ENCODE data around the gene BMPER. TPM values are rescaled to one million over a fixed set of nuclear protein-coding genes. Genes with fewer than 3 reads are reported as not detected.

Gene BMPER
- total and polyA plus RNA-seq, 12 donors: 0.29 to 1.9 (median 0.85) TPM; not detected in 2

DNA sequence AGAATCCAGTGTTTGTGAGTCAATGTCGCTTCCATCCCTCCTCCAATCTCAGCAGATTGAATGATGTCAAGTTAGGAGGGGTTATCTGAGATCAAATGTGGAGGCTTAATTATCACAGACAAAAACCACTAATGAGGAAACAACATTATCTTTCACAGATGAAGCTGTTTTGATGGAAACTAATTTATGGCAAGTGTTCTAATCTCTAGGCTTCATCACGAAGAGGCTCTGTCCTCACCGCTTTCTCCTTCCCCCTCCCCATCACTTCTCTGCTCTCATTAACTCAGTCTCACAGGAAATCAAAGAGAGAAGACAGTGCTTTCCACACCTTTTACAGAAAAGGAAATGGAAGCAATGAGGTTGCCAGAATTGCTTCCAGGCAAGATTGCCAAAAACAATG lies 283.7 kb downstream of the BMPER start:
- Histone ChIP-seq H3K9me3 (replicated peaks in 1 of 3) (no peaks in the 10 kb centered on the region), H3K4me1 (replicated peaks in 1 of 2) (no peaks in the 10 kb centered on the region), H3K27me3 (no peaks in the 10 kb centered on the region), H3K4me3 (no peak overlapping the region), H3K36me3 (replicated peaks in 1 of 2) (no peaks in the 10 kb centered on the region), H3K27ac (no peak overlapping the region)
- WGBS, 4 donors: 73 to 81% (median 76%) methylated on average over 3 of the region's 3 CpGs
- TF ChIP-seq POLR2A (IDR thresholded peaks at IDR 0.05): no peak
- TF ChIP-seq, protein P1, sequence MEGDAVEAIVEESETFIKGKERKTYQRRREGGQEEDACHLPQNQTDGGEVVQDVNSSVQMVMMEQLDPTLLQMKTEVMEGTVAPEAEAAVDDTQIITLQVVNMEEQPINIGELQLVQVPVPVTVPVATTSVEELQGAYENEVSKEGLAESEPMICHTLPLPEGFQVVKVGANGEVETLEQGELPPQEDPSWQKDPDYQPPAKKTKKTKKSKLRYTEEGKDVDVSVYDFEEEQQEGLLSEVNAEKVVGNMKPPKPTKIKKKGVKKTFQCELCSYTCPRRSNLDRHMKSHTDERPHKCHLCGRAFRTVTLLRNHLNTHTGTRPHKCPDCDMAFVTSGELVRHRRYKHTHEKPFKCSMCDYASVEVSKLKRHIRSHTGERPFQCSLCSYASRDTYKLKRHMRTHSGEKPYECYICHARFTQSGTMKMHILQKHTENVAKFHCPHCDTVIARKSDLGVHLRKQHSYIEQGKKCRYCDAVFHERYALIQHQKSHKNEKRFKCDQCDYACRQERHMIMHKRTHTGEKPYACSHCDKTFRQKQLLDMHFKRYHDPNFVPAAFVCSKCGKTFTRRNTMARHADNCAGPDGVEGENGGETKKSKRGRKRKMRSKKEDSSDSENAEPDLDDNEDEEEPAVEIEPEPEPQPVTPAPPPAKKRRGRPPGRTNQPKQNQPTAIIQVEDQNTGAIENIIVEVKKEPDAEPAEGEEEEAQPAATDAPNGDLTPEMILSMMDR (IDR thresholded peaks at IDR 0.05): no peak
- intact Hi-C loops (cut with DNase I): no loop called here
- no peak for DNase-seq

DNA sequence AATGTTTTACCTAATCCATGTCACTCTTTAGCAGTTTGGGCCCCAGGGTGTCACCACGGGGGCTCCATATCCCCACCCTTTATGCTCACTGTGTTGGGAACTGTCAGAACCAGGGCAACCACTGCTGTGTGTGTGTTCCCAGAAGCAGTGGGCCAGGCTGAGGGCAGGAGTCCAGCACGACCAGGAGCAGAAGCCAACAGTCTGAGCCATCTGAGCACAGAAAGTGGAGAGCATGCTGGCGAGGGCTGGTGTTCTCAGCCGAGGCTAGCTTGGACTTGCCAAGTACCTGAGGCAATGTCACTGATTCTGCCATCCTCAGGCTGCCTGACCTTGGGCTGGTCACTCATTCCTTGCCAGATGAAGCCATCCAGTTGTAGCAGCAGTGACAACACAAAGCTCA lies 285.0 kb downstream of the BMPER start:
- 66 to 89% (median 75%) methylated on average over 1 to 4 of the region's 4 CpGs for WGBS, 4 donors
- DNase-seq: no peak
- no peaks in the 10 kb centered on the region for H3K4me1 ChIP-seq (replicated peaks in 1 of 2)

GRCh38 chr7:34191162-34191561 lies 285.8 kb downstream of the BMPER start:
- H3K36me3 ChIP-seq (replicated peaks in 1 of 2): no peaks in the 10 kb centered on the region
- no peak for TF ChIP-seq POLR2A (IDR thresholded peaks at IDR 0.05)
- TF ChIP-seq, protein P1 (IDR thresholded peaks at IDR 0.05): no peak
- no peak for DNase-seq
- 82 to 93% (median 84%) methylated on average over 8 of the region's 8 CpGs for WGBS, 4 donors
- H3K4me1 ChIP-seq (replicated peaks in 1 of 2): no peaks in the 10 kb centered on the region
- H3K4me3 ChIP-seq: no peak overlapping the region
- intact Hi-C loops (cut with DNase I): no loop called here
- H3K9me3 ChIP-seq (replicated peaks in 1 of 3): no peaks in the 10 kb centered on the region
- H3K27ac ChIP-seq: no peak overlapping the region
- H3K27me3 ChIP-seq: no peaks in the 10 kb centered on the region

More for the DNA sequence above, 285.0 kb downstream of the BMPER start:
- intact Hi-C loops (cut with DNase I): no loop called here
- Histone ChIP-seq H3K9me3 (replicated peaks in 1 of 3) (no peaks in the 10 kb centered on the region), H3K36me3 (replicated peaks in 1 of 2) (no peaks in the 10 kb centered on the region), H3K4me3 (no peak overlapping the region), H3K27ac (no peak overlapping the region), H3K27me3 (no peaks in the 10 kb centered on the region)
- no peak for TF ChIP-seq POLR2A (IDR thresholded peaks at IDR 0.05)
- TF ChIP-seq, protein P1 (IDR thresholded peaks at IDR 0.05): no peak

GRCh38 chr7:34191771-34192479 lies 286.6 kb downstream of the BMPER start:
- no peak for DNase-seq
- no peaks in the 10 kb centered on the region for H3K4me1 ChIP-seq (replicated peaks in 1 of 2)
- no peak overlapping the region for H3K27ac ChIP-seq
- TF ChIP-seq POLR2A (IDR thresholded peaks at IDR 0.05): no peak
- TF ChIP-seq, protein P1 (IDR thresholded peaks at IDR 0.05): no peak
- no peaks in the 10 kb centered on the region for H3K27me3 ChIP-seq
- no peaks in the 10 kb centered on the region for H3K9me3 ChIP-seq (replicated peaks in 1 of 3)
- H3K36me3 ChIP-seq (replicated peaks in 1 of 2): no peaks in the 10 kb centered on the region
- WGBS, 4 donors: 76 to 91% (median 82%) methylated on average over 4 to 6 of the region's 6 CpGs
- no peak overlapping the region for H3K4me3 ChIP-seq
- intact Hi-C loops (cut with DNase I): no loop called here

All from adrenal gland (tissue), 12 donors.